LoVo (cell line): ENCODE results near the gene MUC4.

Experiments
- DNase-seq: peaks from one replicate; pipeline ENCODE4 v3.0.0-alpha.2; 2016; ENCODE audit warnings: low spot score

The MUC4 gene, protein sequence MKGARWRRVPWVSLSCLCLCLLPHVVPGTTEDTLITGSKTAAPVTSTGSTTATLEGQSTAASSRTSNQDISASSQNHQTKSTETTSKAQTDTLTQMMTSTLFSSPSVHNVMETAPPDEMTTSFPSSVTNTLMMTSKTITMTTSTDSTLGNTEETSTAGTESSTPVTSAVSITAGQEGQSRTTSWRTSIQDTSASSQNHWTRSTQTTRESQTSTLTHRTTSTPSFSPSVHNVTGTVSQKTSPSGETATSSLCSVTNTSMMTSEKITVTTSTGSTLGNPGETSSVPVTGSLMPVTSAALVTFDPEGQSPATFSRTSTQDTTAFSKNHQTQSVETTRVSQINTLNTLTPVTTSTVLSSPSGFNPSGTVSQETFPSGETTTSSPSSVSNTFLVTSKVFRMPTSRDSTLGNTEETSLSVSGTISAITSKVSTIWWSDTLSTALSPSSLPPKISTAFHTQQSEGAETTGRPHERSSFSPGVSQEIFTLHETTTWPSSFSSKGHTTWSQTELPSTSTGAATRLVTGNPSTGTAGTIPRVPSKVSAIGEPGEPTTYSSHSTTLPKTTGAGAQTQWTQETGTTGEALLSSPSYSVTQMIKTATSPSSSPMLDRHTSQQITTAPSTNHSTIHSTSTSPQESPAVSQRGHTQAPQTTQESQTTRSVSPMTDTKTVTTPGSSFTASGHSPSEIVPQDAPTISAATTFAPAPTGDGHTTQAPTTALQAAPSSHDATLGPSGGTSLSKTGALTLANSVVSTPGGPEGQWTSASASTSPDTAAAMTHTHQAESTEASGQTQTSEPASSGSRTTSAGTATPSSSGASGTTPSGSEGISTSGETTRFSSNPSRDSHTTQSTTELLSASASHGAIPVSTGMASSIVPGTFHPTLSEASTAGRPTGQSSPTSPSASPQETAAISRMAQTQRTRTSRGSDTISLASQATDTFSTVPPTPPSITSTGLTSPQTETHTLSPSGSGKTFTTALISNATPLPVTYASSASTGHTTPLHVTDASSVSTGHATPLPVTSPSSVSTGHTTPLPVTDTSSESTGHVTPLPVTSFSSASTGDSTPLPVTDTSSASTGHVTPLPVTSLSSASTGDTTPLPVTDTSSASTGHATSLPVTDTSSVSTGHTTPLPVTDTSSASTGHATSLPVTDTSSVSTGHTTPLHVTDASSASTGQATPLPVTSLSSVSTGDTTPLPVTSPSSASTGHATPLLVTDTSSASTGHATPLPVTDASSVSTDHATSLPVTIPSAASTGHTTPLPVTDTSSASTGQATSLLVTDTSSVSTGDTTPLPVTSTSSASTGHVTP (N-terminal part only)

GRCh38 chr3:195811756-195812155 lies at the start of gene MUC4:
Gene MUC4, minus strand, starts transcription at chr3:195811929. Its CDS starts 112 bp downstream, at chr3:195811817.
- DNase-seq = no peak

GRCh38 chr3:195860456-195860855 lies 48.7 kb upstream of the MUC4 start:
- no peak for DNase-seq

- DNase-seq = no peak
Observed at GRCh38 chr3:195859846-195860411, 48.2 kb upstream of the MUC4 start.

- DNase-seq = peak; percentile 62
Observed at GRCh38 chr3:195859061-195859845, 47.5 kb upstream of the MUC4 start.

DNA sequence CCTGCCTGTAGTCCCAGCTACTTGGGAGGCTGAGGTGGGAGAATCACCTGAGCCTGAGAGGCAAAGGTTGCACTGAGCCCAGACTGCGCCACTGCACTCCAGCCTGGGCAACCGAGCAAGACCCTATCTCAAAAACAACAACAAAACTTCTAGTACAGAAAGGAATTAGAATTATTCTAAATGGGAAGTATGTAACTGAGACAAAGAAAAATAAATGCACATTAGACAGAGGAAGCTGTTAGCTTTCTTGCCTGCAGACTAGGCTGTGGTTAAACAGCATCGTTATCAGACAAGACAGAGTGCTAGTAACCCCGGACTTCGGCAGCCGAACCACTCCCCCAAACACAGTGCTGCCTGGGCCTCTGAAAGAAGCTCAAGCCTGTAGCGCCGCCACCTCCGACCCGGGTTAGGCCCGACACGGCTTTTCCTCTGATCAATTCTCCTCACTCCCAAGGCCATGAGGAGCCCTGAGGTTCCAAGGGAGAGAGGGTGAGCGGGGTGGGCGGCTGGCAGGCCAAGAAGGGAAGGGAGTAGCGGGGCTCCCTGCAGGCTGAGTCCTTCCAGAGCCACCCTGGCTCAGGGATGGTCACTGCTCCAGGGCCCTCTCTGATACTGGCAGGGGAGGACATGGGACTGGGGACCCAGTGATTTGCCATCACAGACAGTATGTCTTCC lies 44.8 kb upstream of the MUC4 start:
- DNase-seq = no peak

GRCh38 chr3:195855471-195856409 lies 44.0 kb upstream of the MUC4 start:
- no peak for DNase-seq

DNA sequence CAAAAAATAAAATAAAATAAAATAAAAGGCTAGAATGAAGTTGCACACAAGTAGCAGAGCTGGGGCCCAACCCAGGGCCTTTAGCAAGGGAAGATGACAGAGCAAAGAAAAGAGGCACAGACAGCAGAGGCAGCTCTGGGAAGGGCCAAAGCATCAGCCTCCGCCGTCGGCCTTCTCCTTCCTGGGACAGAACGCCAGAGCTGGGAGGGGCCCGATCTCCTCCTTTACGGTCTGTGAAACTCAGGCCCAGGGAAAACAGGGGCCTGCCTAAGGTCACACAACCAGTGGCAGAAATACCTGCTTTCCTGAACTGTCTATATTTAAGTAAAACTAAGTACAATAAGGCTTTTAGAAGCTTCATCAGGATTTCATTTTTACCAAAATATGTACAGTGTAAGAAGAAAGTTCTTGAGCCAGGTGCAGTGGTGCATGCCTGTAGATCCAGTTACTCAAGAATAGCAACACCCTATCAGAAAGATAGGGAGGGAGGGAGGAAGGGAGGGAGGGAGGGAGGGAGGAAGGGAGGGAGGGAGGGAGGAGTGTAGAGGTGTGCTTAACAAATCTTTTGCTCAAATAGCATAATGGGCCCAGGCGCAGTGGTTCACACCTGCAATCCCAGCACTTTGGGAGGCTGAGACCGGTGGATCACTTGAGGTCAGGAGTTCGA lies 43.0 kb upstream of the MUC4 start:
- no peak for DNase-seq

- DNase-seq = no peak
Observed at GRCh38 chr3:195853996-195854395, 42.3 kb upstream of the MUC4 start.

DNA sequence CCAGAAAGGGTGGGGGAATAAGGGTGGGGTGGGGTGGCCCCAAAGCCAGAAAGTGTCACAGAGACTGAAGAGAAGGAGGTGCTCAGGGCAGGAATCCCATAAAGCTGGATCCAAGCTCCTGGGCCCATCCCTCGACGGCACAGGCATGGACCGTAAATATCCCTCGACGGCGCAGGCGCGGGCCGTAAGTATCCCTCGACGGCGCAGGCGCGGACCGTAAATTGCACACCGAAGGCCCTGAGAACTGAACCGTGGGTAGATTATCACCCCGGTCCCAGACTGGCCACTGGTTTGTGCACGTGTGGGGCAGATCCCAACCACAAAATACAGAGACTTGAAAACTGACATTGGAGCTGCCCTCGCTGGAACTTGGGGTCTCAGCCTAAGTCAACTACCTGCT lies 41.3 kb upstream of the MUC4 start:
- DNase-seq = no peak

DNA sequence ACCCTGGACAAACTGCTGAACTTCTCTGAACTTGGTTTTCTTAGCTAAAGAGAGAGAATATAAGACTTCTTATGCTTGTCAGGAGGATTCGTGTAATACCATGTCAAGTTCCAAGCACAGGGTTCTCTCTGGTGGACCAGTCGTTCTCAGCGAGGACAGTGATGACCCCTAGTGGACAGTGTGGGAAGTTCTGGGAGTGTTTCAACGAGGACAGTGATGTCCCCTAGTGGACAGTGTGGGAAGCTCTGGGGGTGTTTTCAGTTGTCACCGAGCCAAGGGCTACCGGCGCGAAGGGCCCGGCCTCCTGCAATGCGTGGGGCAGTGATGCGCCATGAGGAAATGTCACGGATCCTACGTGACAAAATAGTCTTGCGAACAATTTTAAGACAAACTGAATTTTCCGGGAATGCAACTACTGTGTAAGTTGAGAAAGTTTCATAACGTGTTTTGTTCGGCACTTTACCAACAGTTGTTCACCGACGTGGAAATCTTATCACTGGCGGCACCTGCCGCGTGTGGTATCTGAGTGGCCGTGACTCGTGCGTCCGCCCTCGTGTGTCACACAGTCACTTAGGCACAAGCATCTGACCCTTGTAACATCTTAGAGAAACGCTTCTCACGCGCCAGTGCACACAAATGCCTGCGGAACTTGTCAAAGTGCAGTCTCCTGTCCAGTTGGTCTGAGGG lies 39.3 kb upstream of the MUC4 start:
- peak; percentile 92 for DNase-seq

- no peak for DNase-seq
Observed at GRCh38 chr3:195849322-195850074, 37.8 kb upstream of the MUC4 start.

DNA sequence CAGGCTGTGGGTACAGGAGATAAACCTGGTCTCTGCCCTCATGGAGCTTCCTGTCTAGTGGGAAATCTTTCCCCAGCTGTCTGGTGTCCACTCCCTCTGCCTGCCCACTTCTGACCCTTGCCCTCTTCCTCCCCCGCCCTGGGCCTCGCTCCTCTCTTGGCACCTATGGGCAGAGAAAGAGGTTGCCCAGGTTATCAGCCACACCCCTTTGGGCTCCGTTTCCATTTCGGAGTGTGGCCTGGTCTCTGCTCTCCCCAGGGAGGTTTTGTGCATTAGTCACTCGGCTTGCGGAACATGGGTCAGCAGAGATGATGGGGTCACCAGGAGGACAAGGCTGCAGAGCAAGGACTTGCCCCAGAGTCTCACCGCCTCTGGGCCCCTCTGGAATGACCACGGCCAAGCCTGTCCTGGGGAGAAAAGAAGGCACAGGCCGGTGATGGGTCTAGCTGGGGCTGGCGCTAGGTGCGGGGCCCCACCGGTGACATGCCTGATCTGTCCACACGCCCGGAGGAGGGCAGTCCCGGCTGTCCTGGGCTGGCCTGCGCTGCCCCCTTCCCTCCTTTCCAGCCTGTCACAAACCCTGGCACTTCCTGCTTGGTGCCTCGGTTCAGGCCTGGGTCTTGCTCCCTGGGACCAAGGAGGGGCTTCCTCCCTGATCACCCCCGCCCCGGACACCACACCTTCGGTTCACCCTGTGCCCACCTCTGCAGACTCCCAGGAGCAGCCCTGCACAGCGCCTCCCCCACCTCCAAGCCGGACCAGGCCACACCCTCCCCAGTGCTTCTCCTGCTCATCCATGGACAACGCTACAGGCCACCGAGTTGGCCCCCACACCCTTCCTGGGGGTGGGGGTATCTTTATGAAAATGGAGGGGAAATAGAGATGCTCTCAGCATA lies 35.6 kb upstream of the MUC4 start:
- no peak for DNase-seq

DNA sequence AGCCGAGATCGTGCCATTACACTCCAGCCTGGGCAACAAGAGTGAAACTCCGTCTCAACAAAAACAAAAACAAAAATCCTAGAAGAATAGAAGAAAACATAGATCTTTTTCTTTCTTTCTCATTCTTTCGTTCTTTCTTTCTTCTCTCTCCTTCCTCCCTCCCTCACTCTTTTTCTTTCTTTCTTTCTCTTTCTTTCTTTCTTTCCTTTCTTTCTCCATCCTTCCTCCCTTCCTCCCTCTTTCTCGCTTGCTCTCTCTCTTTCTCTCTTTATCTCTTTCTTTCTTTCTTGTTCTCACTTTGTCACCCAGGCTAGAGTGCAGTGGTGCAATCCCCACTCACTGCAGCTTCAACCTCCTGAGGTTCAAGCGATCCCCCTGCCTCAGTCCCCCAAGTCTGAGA lies 33.8 kb upstream of the MUC4 start:
- no peak for DNase-seq

- DNase-seq = no peak
Observed at GRCh38 chr3:195844671-195845218, 33.0 kb upstream of the MUC4 start.

GRCh38 chr3:195839260-195840010 lies 27.7 kb upstream of the MUC4 start:
- DNase-seq = no peak
